IPS DF 4.7 (cell line): ENCODE measurements around the gene COL5A2.
A peak's percentile ranks its signal among the peaks of the same experiment; 100 is the strongest.

ENCODE experiments used
- DNase-seq: peaks from one replicate; pipeline ENCODE4 v3.0.0-alpha.2; 2013; ENCODE audit warnings: low spot score; ENCODE audit errors: extremely low read depth

Gene COL5A2

DNA sequence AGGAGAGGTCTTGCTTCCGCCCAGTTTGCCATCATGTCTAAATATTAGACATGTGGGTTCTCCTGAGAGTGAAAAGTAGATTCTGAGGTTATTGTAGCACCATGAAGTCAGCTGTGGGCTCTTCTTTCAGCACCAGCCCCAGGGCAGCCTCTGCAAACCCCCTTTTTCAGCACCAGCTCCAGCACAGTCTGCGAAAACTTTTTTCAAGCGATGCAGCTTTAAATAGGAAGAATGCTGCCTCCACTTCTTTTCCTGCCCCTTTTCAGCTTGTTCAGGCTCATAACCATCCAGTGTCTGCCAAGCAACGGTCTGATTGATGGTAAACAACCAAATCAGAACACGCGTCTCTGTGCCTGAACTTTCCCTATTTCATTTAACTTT, at the start of gene COL5A2:
Gene COL5A2 (minus strand): TSS at position 192 of the 381 bp plus-strand sequence. CDS start 157 bp downstream, at position 35.
- no peak for DNase-seq

DNA sequence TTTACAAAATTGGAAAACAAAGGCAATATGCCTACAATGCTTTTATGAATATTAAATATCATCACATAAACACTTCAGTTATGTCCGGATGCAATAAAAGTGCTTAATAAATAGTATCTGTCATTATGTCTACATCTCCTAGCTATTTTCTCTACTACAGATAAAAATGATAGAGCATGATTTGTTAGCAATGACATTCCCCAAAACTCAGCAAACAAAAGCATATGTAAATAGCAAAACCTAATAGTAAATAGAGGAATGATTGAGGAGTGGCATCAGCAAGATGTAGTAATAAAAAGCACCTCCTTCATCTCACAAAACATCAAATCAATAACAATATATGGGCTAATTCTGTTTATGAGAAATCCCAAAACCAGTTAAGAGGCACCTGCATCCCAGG, 46.5 kb upstream of the COL5A2 start:
- no peak for DNase-seq

DNA sequence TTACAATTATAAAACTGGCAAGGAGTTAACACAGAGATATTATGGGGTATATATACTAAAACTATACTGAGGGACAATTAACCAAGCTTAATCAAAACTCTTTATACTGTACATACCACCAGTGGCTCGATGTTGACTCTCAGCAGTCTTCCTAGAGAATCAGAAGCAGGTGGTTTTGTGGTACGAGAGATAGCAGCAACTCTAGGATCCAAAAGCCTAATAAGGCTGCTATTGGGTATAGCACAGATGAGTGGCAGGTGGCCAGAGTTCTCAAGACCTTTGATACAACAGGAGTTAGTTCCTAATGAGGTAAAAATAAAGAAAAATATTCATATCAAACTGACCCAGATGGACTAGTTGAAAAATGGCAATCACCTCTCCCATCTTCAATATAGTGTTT, 45.5 kb upstream of the COL5A2 start:
- no peak for DNase-seq

DNA sequence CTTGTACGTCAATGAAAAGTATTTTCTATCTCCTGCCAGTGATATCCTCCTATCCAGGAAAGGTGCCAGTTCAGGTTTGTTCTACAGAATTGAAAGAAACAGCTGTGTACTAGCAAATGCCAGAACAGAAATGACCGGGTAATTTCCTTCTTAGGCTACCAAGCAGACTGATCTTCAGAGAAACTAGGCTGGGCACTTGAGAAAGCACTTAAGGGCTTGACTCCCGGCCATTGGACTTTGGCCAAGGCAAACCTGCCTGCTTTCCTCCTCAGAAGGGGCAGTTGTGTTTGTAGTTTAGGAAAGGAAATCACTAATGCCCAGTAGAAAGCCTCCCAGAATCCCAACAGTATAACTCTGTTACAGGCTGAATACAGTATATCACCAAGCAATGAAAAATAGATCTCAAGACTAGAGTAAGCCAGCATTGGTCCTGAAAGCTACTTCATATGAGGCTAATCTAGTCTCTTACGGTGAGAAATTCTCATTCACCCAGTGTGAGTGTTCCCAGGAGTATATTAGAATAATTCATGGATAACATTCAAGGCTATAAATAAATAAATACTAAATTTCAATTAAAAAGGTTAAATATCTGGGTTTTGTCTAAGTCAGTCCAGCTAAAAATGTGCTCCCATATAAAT, 43.0 kb upstream of the COL5A2 start:
- DNase-seq = no peak

DNA sequence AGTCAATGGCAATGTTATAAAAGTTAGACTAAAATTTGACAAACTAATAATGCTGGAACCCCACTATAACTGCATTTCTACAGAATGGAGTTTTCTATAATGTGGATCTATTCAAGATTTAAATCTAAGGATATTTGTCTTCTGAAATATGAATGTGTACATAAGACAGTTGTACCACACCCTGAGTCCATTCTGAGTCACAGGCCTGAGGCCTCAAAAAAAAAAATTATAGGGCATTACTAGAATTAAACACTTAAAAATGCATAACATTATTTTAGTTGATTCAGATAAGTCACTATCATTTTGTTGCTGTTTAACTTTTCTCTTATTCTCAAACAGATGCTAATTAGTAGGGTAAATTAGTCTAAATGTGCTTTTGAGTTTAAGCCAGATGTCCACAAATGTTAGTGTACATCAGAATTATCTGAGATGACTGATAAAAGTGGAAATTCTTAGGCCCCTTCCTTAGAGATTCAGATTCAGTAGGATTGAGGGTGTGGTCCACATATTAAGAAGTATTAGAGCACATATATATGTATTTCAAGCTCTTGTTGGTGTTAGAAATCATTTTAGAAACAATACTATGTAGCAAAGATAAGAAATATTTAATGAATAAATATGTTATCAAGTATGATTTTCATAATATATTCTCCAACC, 42.4 kb upstream of the COL5A2 start:
- DNase-seq = no peak

DNA sequence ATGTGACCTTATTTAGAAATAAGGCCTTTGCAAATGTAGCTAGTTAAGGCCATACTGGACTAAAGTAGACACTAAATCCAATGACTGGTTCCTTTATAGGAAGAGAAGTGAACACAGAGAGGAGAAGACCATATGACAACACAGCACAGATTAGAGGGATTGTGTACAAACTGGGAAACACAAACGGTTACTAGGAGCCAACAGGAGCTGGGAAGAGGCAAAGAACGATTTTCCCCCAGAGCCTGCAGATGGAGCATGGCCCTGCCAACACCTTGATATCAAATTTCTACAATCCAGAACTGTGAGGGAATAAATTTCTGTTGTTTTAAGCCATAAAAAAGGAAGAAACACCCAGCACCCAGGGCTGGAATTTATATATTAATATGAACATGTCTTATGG, 38.7 kb upstream of the COL5A2 start:
- no peak for DNase-seq

DNA sequence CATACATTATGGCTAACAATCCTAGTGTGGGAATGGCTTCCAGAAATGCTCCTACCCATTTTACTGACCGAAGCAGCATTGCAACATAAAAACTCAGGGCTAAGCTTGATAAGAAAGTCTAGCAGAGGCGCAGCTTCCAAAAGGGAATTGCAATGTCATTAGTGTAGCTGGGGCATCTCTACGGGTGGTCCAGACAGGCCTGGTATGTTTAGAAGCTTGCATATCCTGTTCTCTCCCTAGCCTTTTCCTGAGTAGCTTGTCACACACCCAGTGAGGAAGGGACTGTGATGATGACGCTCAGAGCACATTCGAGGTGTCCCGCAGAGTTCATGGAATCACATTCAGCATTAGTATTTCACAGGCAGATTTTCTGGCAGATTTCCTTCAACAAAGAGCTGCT, 38.0 kb upstream of the COL5A2 start:
- peak; percentile 99 for DNase-seq

DNA sequence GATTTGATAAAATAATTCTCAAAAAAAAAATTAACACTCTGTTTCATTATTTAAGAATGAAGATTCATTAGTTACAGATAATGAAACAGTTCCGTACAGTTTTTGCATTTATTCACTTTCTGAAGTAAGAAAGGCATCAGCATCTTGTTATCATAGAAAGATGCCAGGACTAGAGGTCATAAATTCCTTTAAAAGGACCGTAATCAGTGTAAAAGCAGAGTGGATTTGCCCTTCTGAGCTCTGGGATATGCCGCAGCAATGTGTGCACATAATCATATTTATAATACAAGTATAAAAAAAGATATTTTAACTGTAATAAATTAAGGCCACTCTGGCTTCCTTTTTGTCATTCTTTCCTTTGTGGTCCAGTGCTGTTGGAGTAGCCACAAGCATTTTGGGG, 37.5 kb upstream of the COL5A2 start:
- no peak for DNase-seq

DNA sequence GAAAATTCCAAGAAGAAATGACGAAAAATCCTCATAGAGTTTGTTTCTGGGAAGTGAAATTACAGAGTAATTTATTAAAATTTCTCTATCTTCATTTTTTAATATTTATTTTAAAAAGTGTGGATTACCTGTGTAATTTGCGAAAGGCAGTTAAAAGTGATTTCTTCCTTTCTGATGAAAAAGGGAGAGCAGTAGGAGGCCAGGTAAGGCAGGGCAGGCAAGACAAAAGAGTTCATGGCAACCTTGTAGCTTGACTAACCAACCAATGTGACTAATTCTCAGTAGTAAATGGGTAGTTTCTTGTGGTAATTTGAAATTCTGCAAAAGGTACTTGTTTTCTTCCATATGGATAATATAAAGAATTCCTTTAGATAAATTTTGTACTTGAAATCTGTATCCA, 34.9 kb upstream of the COL5A2 start:
- no peak for DNase-seq

DNA sequence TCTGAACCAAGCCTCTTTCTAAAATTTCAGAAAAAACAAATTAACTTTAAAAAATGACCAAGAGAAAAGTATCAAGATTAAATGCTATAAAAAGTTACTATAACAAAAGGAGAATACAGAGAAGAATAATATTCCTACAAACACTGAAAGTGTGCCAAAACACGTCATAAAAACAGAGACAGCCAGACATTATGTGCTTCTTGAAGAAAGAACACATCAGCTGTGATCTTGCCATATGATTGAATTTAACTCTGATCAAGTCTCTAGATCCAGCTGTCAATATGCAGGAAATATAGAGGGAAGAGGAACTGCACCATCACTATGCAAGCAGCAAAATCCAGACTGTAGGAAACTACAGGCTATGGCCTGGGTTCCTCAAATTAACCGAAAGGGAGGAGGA, 33.7 kb upstream of the COL5A2 start:
- DNase-seq = no peak

DNA sequence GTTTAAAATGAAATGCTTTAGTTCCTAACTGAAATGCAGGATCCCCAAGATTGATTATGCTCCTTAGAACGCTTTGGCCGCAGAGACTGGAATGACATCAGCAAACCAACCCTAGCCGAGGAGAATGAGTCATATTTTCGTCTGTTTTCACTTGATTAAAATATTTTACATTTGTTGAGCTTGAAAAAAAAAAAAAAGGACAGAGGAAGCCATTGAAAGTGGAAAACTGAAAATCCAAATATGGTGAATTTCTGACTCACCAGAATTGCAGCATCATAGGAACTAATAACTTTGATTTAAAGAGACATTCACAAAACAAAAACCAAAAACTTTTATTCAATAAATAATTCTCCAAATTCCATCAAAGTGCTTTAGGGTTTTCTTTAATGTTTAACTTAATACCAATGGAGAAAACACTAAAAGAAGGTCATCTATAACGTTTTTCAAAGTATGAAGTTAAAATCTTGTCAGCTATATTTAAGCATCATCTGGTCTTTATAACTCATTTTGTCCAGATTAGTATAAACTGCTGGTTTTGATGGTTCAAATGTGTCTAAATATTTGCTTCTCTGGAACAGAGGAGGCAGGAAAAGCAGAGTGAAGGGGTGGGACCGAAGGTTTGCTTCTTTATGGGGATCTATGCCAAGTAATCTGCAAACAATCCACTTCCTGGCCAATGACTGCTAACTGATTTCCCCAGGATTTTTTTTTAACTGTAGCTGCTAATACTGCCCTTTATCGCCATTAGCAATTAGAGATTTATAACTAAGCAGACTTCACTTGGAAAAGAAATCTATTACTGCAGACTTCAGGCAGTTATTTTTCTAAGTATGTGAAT, 30.9 kb upstream of the COL5A2 start:
- DNase-seq = no peak

DNA sequence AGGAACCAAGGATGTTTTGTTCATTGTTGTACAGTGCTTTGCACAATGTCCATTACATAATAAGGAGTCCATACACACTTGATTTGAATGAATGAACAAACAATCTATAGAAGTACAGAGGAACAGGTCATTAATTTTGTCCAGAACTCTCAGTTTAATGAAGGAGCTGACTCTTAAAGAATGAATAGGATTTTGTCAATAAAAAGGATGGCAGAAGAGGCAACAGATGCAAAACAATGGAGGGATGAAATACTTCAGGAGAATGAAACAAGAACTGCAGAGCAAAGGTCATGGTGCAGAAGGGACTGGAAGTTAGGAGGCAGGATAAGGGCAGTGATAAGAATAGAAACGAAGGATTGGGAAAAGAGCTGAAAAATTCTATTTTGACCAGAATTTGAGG, 28.7 kb upstream of the COL5A2 start:
- DNase-seq = no peak

DNA sequence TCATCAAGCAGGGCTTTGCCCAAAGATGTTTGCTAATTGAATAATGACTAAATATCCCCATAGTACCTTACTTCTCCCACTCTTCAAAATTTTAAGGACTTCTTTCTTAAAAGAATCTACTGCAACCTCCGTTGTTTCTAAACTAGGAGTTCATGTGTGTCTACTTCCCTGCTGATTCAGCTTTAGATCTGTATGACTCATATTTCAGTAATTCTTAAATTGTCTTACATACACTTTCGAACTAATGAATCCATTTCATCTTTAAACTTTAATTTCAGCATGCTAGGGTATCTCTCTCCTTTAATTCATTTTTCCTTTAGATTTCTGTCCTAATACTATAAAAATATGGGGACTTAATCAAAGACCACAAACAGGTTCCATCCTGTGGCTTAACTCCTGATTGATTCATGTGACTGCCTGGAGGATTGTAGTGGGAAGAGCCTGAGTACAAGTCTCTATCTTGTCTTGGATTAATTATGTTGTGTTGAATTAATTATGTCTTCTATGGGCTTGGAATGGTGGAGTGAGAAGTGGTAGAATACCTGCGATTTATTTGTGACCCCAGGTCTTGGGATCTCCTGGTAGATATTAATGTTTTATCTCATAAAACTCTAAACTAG, 24.9 kb upstream of the COL5A2 start:
- no peak for DNase-seq

DNA sequence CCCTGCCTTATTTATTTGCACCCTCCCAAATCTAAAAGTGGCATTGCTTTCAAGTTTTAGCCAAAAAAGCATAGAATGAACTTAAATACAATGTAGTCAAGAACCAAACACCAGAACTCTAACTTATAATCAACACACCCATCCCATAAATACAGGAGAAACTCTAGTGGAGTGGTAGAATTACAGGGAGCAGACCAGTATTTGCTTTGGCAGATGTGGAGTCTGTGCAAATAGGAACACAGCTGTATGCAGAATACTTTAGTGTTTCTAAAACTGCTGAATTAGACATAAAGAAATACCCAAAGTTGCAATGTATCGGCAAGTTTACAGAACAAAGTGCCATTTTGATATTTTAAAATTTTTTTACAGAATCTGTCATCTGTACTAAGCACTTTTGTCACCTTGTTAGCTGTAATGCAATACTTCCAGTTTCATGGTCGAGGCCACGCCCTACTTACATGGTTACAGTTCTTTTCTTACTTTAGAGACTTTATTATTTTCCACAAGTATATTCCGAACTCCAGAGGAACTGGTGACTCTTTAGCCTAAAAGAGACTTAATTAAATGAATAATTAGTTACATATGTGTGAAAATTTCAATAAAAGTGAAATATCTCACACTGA, 23.7 kb upstream of the COL5A2 start:
- no peak for DNase-seq

DNA sequence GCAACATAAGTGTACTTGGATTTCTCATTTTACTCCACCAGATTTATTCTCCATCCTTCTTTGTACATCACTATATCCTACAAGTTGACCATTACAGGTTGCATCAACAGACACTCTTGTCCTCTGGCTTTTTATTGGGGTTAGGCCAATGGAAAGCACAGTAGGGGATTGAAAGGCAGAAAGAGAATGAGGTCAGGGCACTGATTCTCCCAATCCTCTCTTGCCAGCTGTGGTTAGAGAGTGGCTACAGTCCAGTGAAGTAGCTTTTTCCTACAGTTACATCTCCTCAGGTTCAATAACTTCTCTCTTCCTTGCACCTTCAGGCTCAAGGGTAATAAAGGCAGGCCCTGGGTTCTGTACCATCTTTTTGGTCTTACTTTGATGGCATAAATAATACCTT, 20.2 kb upstream of the COL5A2 start:
- no peak for DNase-seq

DNA sequence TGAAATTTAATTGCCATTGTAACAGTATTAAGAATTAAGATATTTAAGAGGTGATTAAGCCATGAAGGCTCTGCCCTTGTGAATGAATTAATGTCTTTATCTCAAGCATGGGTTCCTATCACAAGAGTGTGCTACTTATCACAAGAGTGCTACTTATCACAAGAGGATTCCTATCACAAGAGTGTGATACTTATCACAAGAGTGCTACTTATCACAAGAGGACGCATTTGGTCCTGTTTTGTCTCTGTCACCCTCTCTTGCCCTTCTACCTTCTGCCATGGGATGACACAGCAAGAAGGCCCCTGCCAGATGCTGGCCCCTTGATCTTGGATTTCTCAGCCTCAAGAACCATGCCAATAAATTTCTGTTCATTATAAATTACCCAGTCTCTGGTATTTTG, 13.2 kb upstream of the COL5A2 start:
- DNase-seq = no peak

DNA sequence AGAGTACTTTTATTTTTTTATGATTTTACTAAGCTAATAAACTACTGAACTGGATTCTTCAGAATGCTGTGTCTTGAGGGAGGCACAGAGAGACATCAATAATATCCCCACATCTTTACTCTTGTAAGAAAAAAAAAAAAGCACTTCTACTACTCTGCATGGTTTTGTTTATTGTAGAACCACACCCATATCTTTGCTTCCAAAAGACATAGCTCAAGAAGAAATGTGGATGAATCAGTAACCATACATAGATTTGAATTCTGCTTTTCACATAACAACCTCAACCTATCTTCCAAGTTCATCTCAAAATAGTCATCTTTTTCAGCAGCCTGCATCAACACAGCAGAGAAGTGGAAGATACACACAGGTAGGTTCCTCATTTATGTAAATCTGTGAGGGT, 12.2 kb upstream of the COL5A2 start:
- no peak for DNase-seq

DNA sequence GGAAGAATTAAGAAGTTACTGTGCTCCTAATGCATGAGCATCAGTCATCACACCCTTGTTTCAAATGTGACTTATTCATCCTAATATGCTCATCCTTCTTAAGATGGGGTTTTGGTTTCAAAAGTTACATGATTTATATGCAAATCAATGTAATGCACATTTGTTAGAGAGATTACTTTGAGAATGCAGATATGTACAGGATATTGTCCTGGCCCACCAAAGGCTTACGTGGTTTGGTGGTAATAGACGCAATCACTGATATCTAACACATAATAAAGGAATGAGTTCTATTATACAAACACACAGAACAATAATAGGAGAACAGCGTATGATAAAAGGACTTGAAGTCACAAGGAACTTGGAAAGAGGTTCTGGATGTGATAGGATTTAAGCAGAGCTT, 11.1 kb upstream of the COL5A2 start:
- DNase-seq = no peak

DNA sequence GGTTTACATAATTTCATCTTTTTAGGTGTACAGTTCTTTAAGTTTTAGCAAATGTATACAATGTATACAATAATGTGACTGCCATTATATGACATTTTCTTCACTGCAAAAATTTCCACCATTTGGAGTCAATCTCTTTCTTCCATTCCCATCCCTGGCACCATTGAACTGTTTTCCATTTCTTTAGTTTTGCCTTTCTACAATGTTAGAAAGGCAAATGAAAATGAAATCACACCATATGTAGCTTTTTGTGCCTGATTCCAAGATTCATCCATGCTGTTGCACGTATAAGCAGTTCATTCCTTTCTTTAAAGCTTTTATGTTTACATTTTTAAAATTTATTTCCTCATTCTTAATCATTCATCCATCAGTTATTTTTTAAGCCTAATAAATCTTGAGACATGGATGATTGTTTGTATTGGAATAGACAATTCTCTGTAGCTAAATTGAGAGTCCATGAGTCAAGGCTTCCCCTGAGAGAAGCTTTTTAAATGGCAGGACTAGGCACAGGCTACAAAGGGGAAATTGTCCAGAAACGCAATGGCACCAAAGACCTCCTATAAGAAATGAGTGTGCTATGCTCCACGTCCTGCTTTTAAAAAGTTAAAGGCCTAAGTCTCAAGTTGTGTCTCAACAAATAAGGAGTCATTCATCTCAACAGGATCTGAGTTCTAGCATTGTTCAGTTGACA, 8.7 kb upstream of the COL5A2 start:
- no peak for DNase-seq

DNA sequence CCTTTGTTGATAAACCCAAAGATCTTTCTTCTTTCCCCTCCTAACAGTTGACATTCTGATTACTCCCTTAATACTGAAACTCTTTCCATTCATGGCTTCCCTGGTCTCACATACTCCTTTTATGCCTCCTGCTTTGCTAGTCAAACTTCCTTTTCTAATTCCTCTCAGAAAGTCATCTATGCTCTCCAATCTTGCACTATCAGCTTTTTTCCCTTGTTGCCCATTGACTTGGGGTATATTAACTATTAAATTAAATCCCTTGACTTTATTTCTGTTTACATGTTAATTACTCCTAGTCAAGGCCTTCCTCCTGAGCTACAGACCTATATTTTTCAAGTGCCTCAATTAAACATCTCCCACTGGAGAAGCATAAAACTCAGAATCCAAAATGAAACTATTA, 3.6 kb upstream of the COL5A2 start:
- no peak for DNase-seq

DNA sequence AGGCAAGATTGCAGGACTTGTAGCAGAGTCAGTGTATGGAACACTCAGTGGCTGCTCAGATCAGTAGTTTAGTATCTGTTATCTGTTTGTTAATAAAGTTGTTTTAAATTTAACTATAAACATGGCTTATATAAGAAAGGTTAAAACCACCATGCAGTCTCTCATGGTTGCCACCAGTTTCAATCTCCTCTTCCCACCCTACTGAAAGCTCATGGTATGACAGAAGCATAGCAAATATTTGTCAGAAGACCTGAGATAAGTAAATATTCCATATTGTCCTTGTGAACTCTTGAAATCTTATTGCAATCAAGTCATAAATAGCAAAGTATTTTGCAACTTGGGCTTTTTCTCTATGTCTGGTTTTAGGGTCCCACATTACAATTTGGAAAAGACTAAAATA, 2.1 kb upstream of the COL5A2 start:
- no peak for DNase-seq
